Stimulated activated CD8-positive, alpha-beta memory T cell treated with anti-CD3 and anti-CD28 coated beads, Interleukin-7, amount 100 ng/mL, for 48 hours (primary cell): ENCODE data around the gene TMEM198.

Experiments
- DNase-seq, 2 donors: peaks; one replicate each; pipeline ENCODE4 v3.0.0-alpha.2; 2020; ENCODE audit warnings: low read depth in 1 of 2; ENCODE audit errors: extremely low read depth in 1 of 2

Gene TMEM198

DNA sequence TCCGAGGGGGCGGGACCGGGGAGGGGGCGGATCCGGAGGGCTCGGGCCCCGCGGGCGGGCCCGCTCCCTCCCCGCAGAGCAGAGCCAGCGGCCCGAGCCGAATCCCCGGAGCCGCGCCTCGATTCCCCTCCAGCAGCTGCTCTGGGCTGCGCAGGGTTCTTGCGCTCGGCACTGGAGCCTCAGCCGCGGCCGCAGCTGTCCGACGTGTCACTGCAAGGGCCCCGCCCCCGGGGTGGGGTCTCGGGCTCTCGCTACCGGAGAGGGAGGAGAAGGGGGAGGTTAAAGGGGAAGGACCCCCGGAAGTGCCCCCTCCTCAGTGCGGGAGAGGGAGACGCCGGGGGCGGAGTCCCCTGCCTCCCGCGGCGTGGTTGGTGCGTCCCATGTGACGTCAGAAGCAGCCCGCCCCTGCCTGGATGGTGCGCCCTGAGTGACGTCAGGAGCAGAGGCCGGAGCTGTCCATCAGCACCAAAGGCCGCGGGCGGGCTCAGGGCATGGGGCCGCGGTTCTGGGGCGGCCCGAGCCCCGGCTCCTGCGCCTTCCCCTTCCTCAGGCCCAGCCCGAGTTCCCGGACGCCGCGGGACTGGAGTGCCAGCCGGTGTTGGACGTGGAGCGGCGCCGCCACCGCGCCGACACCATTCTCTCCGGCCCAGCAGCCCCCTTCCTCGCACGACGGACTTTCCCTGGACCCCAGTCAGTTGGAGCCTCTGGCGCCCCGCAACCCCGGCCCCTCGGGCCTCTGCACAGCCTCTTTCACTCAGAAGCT lies at the start of gene TMEM198, which contains the start of gene CHPF:
TSS of gene TMEM198 (plus strand) at position 433 of the 763 bp plus-strand sequence. CDS start 700 bp downstream, outside the sequence.
TSS of gene CHPF (minus strand) at position 214 of the 763 bp plus-strand sequence. CDS start 271 bp downstream, outside the sequence.
- DNase-seq = peak; percentile 87 to 93

DNA sequence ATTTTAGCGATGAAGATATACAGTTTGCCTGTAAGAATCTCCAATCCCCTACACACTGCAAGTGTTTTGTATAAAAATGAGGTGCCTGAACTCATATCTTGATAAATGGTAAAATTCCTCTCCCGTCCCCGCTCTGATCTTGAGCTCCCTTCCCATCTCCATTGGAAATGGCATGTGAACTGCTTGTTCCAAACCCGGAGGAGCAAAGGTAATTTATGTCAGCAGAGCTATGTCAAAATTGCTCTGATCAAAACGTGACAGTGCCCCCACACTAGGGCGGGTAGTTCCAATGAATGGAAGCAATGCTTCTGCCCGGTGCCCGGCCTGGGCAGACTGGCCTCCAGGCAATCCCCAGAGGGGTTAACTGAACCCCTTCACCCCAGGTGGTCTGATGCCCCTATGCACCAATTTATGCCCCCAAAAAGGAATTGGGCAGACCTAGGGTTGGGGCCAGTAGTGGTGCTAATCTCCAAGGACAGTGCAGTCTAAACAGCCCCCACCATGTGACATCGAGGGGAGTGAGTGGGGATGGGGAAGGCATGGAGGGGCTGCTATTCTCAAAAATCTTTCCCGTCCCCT lies 48.8 kb upstream of the TMEM198 start:
- DNase-seq = no peak

DNA sequence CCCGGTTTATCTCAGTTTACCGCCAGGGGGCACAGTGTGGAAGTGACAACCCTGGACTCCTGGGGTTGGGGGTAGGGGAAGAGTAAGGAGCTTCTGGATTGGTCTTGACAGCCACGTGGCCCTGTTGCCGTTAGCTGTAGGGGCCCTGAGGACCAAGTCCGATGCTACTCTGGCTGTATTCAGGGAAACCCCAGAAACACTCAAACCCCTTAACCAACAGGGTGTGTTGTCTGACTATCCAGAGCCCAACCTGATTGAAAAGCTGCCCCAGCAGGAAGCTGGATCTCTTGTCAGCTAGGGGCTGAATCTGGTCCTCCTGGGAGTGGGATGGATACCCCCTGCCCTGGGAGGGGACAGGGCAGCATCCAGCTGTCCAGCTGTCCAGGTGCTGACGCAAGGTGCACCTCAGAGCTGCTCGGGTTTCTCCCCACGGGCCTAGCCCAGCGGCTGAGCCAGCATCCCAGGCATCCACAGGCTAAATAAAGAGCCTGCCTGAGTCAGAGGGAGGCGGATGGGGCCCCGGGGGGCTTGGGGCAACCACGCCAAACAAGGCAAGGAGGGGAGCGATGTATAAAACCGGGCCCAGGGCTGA lies 48.2 kb upstream of the TMEM198 start:
- peak in 1 of 2 donors; percentile 43 for DNase-seq

DNA sequence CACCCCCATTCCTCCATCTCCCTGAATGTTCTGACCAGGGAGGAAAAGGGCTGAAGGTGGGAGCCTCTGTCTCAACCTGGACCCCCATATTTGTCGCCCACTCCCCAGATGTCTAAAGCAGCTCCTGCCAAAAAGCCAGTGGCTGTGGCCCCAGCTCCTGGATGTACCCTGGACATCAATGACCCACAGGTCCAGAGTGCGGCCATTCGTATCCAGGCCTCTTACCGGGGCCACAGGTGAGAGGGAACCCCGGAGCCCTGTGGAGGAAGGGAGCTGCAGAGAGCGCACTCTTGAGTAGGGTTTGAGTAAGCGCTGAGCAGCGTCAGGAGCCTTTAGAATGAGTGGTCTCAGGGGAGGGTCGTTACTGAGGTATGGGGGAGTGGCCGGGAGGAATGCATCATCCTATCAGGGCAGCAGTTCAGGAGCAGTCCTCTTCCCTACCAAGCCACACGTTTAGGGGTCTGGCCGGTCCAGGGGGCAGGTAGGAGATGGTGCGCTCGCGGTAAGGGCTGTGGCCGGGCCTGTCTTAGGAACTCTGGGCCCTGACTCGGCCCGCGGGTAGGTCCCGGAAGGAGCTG lies 47.5 kb upstream of the TMEM198 start:
- no peak for DNase-seq

GRCh38 chr2:219496825-219497494 lies 46.9 kb upstream of the TMEM198 start:
- no peak for DNase-seq

GRCh38 chr2:219497495-219498279 lies 46.1 kb upstream of the TMEM198 start:
- no peak for DNase-seq

- peak; percentile 78 to 91 for DNase-seq
Observed at GRCh38 chr2:219498280-219499057, 45.4 kb upstream of the TMEM198 start, which contains the start of gene GMPPA. TSS of gene GMPPA (plus strand) at chr2:219498891. CDS start at chr2:219499976, 1,085 bp downstream.

DNA sequence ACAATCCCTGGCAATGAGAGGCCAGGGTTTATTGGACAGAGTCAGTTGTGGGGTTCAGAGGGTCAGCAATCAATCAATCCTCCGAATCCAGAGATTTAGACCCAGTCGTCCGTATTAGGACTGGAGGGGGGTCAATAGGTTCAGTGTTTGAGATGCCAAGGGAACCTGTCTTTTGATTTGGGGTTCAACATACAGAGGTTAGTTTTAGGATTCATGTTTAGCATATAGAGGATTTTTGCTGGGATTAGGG lies 44.8 kb upstream of the TMEM198 start:
- no peak for DNase-seq

DNA sequence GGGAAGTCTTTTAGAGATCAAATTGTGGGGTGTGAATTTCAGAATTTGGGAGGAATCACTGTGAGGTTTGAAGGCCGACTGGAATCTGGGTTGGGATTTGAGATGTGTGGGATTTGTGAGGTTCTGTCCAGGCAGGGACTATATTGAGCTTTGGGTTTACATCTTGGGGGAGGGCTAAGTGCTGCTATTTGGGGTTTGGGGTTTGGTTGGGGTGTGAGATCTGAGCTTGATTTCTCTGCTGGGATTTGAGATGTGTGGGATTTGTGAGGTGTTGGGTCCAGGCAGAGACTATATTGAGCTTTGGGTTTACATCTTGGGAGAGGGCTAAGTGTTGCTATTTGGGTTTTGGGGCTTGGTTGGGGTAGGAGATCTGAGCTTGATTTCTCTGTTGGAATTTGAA lies 44.3 kb upstream of the TMEM198 start:
- no peak for DNase-seq

DNA sequence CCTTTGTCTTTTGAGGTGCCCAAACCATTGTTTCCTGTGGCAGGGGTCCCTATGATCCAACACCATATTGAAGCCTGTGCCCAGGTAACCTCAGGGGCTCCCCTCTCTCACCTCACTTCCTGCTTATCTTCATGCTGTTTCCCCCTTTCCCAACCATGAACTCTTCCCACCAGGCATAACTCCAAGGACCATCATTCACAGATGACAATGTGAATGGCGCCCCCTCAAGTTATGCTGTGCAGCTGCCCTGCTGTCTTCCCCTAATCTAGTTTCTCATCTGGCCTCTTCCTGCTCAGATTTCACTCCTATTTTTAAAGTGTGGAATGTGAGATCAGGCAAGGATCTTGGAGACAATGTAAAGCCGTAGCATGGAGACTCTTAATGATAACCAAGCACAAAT lies 43.7 kb upstream of the TMEM198 start:
- DNase-seq = no peak

- DNase-seq = no peak
Observed at GRCh38 chr2:219501849-219502248, 42.0 kb upstream of the TMEM198 start.

- DNase-seq = no peak
Observed at GRCh38 chr2:219502618-219503017, 41.2 kb upstream of the TMEM198 start.

GRCh38 chr2:219505585-219505984 lies 38.2 kb upstream of the TMEM198 start:
- DNase-seq = no peak

- DNase-seq = no peak
Observed at GRCh38 chr2:219506153-219506801, 37.6 kb upstream of the TMEM198 start.

GRCh38 chr2:219506802-219507526 lies 36.9 kb upstream of the TMEM198 start:
- no peak for DNase-seq

- no peak for DNase-seq
Observed at GRCh38 chr2:219507581-219508443, 36.0 kb upstream of the TMEM198 start.

DNA sequence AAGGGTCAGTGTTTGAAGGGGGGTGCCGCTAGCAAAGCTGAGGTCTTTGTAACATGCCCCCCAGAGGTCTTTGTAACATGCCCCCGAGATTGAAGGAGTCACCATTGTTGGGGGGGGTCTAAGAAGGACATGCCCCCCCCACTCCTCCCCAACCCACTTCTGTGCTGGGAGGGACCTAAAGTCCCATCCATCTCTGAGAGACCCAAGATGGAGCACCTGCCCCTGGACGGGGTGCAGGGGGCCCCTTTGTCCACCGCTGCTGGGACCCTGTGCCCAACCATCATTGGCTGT lies 35.4 kb upstream of the TMEM198 start:
- DNase-seq = no peak
